ENCODE results near the gene THAP7. TPM values are rescaled to one million over a fixed set of nuclear protein-coding genes. Genes with fewer than 3 reads are reported as not detected.

The THAP7 gene
- total and polyA plus RNA-seq, 12 donors: 15.7 to 189 (median 48.6) TPM

- WGBS, 4 donors: 5 to 50% (median 12%) methylated on average over 1 to 59 of the region's 59 CpGs
- Histone ChIP-seq H3K4me3 (peak within 1 kb of the TSS in 2 of 4 donors; percentile 15 to 44), H3K36me3 (replicated peaks in 1 of 2) (no peaks in the 10 kb centered on the region), H3K27ac (peak within 1 kb of the TSS in 2 of 5 donors; percentile 8 to 50), H3K9me3 (replicated peaks in 1 of 3) (no peaks in the 10 kb centered on the region), H3K4me1 (replicated peaks in 1 of 2) (peaks cover 6 to 13% of the 10 kb centered on the region in 2 donors), H3K27me3 (no peaks in the 10 kb centered on the region)
- no peak for TF ChIP-seq CTCF (IDR thresholded peaks at IDR 0.05)
- no peak for TF ChIP-seq POLR2A (IDR thresholded peaks at IDR 0.05)
- intact Hi-C loops (cut with DNase I): no loop called here
- DNase-seq: peak in 5 of 7 donors; percentile 37 to 66 (median 50)
Observed at GRCh38 chr22:21032037-21032867, 30.3 kb upstream of the THAP7 start, which contains the start of gene SLC7A4. Gene SLC7A4 (minus strand): TSS chr22:21032561. CDS start chr22:21031812, 749 bp downstream.

- intact Hi-C loops (cut with DNase I): no loop called here
- TF ChIP-seq POLR2A (IDR thresholded peaks at IDR 0.05) (no peak), CTCF (IDR thresholded peaks at IDR 0.05) (no peak)
- no peaks in the 10 kb centered on the region for H3K36me3 ChIP-seq (replicated peaks in 1 of 2)
- no peak overlapping the region for H3K27ac ChIP-seq
- DNase-seq: no peak
- H3K4me1 ChIP-seq (replicated peaks in 1 of 2): peaks cover 6 to 13% of the 10 kb centered on the region in 2 donors
- no peaks in the 10 kb centered on the region for H3K9me3 ChIP-seq (replicated peaks in 1 of 3)
- WGBS, 4 donors: 86 to 94% (median 90%) methylated on average over 10 to 18 of the region's 18 CpGs; no CpG with 5 or more reads in 1 of the 4 donors
- H3K4me3 ChIP-seq: no peak overlapping the region
- H3K27me3 ChIP-seq: no peaks in the 10 kb centered on the region
Observed at GRCh38 chr22:21031545-21032036, 29.7 kb upstream of the THAP7 start.

- intact Hi-C loops (cut with DNase I): no loop called here
- Histone ChIP-seq H3K4me3 (no peak overlapping the region), H3K27me3 (no peaks in the 10 kb centered on the region), H3K27ac (no peak overlapping the region), H3K9me3 (replicated peaks in 1 of 3) (no peaks in the 10 kb centered on the region), H3K4me1 (replicated peaks in 1 of 2) (peaks cover 6 to 13% of the 10 kb centered on the region in 2 donors), H3K36me3 (replicated peaks in 1 of 2) (no peaks in the 10 kb centered on the region)
- DNase-seq: no peak
- 92 to 96% (median 94%) methylated on average over 21 to 40 of the region's 40 CpGs for WGBS, 4 donors
- TF ChIP-seq POLR2A (IDR thresholded peaks at IDR 0.05) (no peak), CTCF (IDR thresholded peaks at IDR 0.05) (no peak)
Observed at GRCh38 chr22:21030621-21031544, 29.0 kb upstream of the THAP7 start.

GRCh38 chr22:21030032-21030431 lies 28.1 kb upstream of the THAP7 start:
- no peaks in the 10 kb centered on the region for H3K27me3 ChIP-seq
- intact Hi-C loops (cut with DNase I): no loop called here

More at GRCh38 chr22:21030032-21030431, 28.1 kb upstream of the THAP7 start:
- Histone ChIP-seq H3K27ac (no peak overlapping the region), H3K36me3 (replicated peaks in 1 of 2) (no peaks in the 10 kb centered on the region), H3K4me1 (replicated peaks in 1 of 2) (peaks cover 6 to 13% of the 10 kb centered on the region in 2 donors), H3K9me3 (replicated peaks in 1 of 3) (no peaks in the 10 kb centered on the region), H3K4me3 (no peak overlapping the region)
- TF ChIP-seq CTCF (IDR thresholded peaks at IDR 0.05) (no peak), POLR2A (IDR thresholded peaks at IDR 0.05) (no peak)
- no peak for DNase-seq
- WGBS, 4 donors: 91 to 95% (median 92%) methylated on average over 13 to 15 of the region's 15 CpGs

Data from adrenal gland (tissue), 12 donors.